KBM-7 (cell line): ENCODE results near the gene VIPR2.

Experiments used
- DNase-seq: peaks from one replicate; pipeline ENCODE4 v3.0.0-alpha.2; 2015
- in situ Hi-C: fragments of 300-500 bp; cut with MboI; formaldehyde crosslinking; loops from 2 replicates; pipeline ENCODE4 v1.14.3; 2020; ENCODE audit warnings: low sequenced_read_pairs, low pct_unique_long_range_greater_than_20kb, mixed read lengths

VIPR2 gene

DNA sequence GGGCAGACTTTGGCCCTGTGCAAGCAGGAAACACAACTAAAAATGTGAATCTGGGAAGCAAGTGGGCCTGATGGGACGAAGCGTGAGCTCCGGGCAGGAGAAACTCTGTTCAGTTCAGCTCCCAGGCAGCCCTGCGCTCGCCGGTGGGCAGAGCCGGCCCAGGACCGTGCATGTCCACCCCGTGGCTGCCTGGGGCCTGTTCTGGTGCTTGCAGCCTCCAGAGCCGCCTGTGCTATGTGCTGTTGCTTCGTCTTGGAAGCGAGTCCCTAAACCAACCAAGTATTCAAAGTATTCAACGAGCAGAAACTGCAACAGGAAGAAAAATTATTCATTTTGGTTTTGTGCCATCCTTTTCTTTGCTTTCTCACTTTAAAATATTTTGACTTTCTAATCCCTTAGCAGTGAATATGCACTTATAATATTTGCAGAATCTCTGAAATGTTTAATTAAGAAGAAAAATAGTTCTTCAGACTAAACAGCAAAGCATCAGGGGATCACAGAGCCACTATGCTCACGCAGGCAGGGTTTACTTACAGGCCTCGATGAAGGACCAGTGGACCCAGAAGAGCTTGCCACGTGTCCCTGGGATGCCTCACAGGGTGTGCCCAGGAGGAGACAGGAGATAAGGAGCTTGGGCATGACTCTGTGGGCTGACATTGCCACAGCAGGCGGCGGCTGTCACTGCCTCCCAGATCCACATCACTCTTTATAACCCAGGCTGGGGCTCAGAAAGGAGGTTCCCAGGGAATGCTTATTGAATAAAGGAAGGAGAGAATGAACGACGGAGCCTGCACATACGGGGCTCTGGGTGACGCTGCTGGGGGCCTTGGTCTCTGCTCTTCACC is 45.6 kb downstream of the VIPR2 start:
- in situ Hi-C loops = no loop called here
- DNase-seq = no peak

DNA sequence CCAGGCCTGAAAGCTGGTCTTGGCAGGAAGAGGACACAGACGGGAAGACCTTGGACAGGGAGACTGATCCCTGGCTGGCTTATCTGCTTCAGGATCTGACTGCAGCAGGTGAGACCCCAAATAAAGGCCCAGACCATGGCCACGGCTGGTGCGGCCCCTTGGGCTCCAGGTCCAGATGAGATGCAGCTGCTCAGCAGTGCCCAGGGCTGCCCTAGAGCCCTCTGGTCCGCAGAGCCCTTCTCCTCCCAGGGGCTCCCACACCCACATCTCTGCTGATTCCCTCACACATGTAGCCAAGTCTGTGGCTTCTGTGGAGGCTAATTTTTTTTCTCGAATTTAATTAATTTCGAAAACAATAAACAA is 46.3 kb downstream of the VIPR2 start:
- in situ Hi-C loops = no loop called here
- no peak for DNase-seq

DNA sequence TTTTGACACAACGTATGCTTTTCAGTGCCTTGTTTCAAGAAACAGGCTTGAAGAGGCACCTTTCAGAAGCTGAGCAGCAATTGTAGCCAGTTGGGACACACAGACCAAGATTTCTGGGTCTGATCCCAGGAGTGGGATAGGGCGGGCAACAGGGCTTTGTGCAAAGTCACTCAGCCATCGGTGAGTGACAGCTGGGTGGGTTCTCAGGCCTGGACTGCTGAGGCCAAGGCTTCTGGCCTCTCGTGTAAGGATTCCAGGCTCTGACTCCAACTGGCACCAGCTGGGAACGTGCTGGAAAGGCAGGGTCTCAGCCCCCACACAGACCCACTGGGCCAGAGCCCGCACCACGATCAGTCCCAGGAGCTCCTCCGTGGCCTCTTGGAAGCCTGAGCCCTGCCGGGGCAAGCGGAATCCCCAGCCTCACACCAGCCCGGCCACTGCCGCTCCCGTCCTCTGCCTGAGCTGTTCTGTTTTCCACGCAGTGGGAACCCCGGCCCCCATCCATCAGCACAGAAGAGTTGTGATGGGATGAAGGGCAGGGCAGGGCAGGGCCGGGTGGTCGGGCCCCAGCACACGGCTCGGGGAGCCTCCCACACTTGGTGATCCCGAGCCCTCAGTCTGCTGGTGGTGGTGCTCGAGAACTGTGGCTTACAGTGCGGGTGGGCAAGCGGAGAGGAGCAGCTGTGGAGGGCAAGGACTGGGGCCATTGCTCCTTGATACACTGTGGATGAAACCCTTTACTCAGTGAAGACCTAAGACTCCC is 46.8 kb downstream of the VIPR2 start:
- in situ Hi-C loops = no loop called here
- no peak for DNase-seq

DNA sequence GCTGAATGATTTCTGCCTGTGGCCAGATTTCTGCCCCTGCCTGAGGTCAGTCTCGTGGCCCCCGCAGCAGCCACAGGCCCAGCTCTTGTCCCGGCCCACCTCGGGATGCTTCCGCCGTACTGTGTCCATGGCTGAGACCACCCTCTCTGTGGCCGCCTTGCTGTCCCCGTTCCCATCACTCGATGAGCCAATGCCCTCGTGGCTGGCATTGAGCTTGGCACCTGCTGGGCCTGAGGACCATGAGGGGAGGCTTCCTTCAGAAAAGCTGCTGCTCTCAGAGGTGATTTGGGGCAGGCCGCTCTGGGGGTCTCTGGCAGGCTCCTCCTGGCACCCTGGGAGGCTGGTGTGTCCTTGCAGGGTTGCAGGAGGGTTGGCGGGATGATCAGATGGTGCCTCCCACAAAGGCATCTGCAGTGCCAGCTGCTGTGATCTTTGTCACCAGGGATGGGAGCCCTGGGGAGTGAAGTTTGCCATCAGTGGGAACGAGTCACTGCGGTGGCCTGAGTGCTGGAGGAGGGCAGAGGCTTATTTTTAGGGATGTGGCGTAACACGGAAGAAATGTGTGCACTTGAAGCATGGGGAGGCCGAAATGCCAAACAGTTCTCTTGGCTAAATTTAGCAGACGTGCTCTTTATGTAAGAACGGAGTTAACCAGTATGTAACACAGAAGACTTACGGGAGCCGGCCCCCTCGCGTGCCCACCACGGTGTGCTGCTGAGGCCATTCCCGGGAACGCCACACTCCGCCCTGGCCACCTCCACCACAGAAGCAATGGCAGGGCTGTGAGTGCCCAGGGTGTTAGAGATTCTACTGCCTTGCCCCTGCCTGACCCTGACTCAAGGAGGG is 47.7 kb downstream of the VIPR2 start:
- in situ Hi-C loops = no loop called here
- no peak for DNase-seq

DNA sequence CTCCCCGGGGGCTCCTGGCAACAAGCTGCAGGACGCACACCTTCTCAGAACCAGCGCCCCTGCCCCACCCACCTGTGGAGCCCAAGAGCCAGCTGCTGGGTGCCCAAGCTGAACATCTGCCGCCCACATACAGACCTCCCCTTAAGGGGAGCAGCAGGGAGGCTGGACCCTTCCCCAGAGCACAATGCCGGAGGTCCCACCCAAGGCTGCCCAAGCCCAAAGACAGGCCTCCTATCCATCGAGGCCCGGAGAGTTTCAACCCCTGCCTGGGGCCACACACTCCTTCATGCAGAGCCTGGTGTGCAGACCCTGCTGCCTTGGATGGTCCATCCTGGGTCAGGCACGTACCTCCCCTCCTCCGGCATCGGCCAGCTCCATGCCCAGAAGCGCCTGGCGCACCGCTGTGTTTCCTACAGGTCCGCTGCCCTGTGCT is 48.7 kb downstream of the VIPR2 start:
- no peak for DNase-seq
- in situ Hi-C loops = no loop called here

DNA sequence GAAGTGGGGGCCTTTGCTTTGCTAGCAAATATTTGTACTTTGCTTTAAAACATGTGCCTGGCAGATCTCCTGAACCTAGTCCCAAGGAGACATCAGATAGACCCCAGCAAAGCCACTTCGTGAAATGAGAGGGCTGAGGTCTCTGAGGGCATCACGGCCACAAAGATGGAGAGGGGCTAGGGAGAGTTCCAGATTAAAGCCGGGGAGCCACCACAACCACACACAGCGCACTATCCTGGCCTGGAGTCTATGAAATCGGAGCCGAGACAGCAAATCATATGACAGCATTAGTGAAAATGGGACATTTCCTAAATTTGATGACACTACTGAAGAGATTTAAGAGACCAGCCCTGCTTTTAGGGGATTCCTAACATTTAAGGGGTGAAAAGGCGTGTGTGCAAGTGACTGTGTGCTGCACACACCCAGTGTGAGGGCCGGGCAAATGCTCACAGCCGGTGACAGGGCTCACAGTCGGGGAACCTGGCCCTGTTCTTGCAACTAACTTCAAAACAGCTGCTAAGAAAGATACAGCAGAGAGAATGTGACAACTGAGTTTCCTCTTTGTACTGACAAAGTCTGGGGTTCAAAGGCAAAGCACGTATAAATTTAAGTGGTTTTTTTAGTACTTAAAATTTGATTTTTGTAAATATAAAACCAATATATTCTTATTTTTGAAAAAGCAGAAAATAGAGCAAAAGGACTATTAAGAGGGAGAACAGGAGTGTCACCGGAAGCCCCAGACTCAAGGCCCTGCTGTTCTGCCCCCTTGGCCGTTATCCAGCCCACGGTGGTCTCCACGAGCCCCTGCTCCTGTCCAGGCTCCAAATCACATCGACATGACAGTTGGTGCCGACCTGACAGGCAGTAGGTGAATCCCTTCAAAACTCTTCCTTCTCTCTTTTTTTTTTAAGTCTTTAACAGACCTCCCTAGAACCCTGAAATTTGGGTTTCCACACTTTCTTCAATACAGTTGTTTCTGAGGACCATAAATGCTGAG is 49.5 kb downstream of the VIPR2 start:
- no peak for DNase-seq
- in situ Hi-C loops = no loop called here

DNA sequence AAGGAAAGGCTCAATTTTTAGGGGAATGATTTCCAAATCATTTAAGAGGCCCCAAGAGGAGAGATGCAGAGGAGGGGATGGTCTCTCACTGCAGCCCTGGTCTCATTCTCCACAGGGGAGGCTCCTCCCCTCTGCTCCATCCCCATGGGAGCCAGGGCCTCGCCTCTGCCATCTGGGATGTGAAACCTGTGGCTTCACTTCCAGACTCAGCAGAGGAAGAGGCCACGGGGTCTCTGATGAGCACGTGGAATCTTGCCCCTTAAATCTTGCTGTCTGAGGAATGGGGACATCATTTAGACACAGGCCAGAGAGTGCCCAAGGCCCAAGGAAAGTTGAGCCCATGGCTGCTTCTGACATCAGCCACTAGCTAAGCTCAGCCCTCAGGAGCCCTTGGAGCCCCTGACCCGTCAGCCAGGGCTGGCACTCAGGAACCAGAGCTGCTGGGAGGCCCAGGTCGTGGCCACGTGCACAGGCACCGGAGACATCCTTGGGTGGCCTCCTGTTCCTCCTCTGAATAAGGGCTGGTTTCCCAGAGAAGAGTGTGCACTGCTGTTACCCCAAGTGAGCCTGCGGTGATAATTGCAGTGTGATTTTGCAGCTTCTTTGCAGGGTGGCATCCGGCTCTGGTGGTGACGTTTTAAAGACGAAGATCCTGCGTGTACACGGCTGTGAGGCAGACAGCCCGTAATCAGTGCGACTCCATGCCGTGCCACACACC is 50.5 kb downstream of the VIPR2 start:
- in situ Hi-C loops = no loop called here
- no peak for DNase-seq

DNA sequence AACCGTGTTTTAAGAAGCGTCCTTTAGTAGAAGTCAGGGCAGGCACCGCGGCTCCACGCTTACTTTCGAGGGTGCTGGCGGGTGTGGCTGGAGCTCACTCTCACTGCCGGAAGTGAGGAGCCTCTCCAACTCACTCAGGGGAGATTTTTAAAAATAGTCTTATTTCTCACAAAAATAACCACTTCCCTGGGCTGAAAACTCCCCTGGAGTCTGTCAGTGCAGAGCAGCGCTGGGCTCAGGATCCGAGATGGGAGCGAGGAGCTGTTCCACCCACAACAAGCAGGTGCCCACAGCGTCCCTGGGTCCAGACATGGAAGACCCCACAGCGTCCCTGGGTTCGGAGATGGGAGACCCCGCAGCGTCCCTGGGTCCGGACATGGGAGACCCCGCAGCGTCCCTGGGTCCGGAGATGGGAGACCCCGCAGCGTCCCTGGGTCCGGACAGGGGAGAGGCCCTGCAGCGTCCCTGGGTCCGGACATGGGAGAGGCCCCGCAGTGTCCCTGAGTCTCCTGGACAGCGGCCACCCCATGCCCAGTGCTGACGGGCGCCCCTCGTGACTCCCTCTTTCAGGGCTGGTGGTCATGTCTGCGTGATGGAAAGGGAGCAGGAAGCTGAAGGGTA is 51.2 kb downstream of the VIPR2 start:
- in situ Hi-C loops = no loop called here
- no peak for DNase-seq

DNA sequence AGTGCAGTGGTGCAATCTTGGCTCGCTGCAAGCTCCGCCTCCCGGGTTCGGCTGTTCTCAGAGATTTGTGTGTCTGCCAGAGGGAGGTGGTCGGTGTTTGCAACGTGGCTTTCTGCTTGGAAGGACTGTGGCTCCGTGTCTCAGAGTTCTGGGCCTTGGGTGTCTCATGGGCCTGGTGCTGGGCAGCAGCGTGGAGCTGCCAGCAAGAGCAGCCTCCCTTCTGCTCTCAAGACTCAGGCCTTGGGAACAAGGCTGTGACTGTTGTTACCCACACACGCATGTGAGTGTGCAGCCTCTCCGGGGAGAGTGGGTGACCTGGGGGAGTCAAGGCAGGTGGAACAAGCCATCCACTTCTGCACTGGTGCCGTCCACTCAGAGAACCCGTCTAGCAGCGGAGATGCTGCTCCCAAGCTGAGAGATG is 52.0 kb downstream of the VIPR2 start:
- DNase-seq = no peak
- in situ Hi-C loops = no loop called here

DNA sequence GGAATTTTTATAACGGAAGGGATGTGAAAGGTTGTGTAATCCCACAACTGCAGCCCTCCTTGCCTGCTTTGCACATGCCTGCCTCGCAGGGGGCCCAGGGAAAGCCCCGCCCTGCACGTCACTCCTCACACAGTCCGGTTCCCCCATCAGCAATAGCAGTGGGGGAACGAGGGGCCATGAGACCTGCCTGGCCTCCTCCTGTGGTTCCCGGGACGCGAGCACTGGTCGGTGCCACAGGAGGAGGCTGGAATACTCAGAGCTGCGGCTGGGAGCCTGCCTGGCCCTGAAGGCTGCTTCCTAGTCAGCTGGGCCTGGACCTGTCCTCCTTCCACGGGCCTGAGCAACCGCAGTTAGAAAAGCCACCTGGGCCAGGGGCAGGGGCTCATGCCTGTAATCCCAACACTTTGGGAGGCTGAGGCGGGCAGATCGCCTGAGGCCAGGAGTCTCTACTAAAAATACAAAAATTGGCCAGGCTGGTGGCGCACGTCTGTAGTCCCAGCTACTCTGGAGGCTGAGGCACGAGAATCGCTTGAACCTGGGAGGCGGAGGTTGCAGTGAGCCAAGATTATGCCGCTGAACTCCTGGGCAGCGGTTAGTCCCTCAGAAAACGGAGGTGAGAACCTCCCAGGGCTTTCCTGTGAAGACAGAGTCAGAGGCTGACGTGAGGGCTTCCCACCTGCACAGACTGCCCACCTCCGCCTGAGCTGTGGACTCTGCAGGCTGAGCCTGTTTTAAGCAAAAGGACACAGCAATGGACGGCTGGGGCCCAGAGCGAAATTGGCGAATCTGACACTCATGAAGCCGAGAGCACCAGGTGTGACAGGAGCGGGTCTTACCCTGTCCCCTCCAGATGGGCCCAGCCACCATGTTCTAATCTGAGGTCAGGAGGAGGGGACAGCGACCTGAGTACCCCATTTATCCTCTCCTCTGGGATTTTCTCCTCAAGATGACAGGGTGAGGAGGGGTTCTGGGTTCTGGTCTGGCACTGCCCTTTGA is 52.9 kb downstream of the VIPR2 start:
- in situ Hi-C loops = no loop called here
- DNase-seq = no peak

DNA sequence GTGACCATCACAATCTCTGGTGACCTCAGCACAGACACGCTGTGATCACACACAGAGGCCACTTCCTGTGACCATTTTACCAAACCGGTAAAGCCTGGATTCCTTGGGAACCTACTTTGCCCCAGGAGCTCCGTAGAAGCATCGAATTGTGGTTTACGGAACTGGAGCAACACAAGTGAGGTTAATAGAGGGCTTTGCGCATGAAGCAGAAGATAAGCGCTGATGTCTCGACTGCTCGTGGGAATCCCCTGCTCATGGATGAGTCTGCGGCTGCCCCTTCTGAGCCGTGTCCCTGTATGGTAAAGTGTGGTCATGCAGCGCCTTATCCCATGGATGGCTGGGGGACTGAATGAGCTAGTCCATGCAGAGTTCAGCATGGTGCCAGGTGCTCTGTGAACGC is 53.6 kb downstream of the VIPR2 start:
- DNase-seq = no peak
- in situ Hi-C loops = no loop called here

DNA sequence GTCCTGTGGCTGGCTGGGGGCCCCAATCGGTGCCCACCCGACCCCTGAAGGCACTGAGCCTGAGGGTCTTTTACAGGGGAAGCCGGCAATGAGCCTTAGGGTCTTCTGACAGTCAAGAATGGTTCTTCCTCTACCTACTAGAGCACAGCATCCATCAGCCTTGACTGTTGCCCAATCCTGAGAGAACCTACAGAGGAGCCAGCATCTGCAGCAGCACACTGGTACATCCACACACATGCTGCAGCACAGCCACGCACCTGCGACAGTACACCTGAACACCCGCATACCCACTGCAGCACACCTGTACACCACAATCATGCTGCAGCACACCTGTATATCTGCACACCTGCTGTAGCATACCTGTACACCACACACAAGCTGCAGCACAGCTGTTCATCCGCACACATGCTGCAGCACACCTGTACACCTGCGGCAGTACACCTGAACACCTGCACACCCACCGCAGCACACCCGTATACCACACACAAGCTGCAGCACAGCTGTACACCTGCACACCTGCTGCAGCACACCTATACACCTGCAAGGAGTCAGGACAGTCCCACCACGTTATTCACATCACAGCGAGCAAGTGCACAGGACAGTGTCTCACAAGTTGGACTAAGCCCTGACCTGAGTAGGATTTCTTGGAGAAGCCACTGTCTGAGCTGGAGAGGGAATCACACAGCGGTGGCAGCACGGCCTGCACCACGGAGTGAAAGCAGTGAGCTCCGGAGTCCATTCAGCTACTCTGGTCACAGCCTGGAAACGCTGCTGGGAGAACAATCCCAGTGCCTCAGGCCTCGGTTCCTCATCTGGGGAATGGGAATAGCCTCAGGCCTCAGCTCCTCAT is 56.4 kb downstream of the VIPR2 start:
- no peak for DNase-seq
- in situ Hi-C loops = no loop called here

DNA sequence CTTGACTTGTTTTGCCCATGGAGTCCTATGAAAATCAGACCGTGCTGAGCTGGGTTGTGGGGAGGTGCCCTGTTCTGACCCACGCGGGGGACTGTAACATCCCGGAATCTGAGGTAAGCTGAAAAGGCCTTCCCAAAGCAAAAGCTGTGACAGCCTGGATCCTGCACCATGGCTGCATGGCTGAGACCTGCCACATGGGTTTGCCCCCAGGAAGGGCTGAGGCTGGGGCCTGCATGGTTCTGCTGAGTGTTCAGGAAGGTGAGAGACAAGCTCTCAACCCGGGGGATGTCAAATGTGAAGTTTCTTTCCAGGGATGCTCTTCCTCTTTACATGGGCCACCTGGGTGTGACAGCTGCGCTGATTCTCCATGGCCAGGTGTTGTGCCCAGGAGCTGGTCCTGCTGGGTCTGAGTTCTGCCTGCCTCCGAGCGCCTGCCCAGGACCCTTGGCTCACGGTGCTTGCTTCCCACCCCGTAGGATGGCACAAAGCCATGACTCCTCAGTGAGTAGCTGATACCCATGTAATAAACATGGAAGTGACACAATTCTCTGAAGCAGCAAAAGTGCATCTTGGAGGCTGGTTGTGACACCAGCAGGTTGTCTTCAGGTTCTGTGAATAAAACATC is 58.3 kb downstream of the VIPR2 start:
- in situ Hi-C loops = no loop called here

DNA sequence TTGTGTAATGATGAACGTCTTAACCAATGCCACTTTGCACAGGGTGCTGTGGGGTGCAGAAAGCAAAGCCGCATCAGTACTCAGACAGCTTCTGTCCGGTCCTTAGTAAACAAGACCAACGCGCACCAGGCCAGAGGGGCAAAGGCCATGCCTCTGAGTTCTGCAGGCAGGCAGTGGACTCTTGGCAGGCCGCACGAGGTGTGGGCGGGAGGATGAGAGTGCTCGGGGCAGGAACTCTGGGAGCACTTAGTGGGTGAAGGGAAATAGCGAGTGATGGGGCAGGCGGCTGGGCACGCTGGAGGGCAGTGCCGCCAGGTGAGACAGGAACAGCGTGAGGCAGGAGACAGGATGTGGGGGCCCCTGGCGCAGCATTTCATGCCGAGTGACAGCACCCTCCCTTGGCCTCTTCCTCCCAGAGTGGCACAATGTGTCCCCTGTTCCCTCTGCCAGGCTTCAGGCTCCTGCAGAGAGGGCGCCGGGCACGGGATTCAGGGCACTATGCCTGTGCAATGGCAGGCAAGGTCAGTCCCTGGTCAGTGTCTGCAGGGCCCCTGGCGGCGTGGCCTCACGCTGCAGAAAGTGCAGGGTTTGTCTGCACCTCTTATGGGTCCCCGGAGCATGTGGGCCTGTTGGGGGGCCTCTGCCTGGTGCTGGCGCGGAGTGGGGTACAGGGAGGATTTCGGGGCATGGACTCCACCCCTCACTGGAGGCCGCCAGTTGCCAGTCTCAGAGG is 60.4 kb downstream of the VIPR2 start:
- DNase-seq = no peak
- in situ Hi-C loops = no loop called here

More for the DNA sequence above, 58.3 kb downstream of the VIPR2 start:
- no peak for DNase-seq

DNA sequence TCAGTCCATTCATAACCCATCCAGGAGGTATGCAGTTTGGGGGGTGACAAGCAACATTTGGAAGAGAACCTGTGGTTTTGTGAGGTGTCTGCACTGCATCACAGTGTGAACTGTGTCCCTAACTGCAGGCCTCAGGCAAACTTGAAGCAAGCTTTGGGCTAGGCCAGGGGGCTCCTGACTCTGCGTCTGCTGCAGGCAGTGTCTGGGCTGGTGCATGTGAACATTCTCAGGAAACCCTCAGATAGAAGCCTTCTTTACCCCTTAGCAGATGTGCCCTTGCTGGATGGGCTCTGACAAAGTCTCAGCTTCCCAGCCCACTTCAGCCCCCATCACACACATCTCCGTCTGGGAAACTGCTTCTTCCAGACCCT is 61.0 kb downstream of the VIPR2 start:
- in situ Hi-C loops = no loop called here
- DNase-seq = no peak
